Body of pancreas (tissue), 4 donors: ENCODE data around the gene PPP4R4.

ENCODE experiments used
- CTCF ChIP-seq, 7 experiments: fragments of 450-650 bp in 4 of 7; fragments of 200-600 bp in 3 of 7; sonication (generic) in 3 of 7; IDR thresholded peaks; one replicate each; pipeline ENCODE4 v1.5.1; 2016 to 2019; ENCODE audit warnings: antibody characterized with exemption in 7 of 7
- POLR2A ChIP-seq, 3 donors: fragments of 450-650 bp; IDR thresholded peaks; one replicate each; pipeline ENCODE4 v1.6.1; 2016; ENCODE audit warnings: antibody characterized with exemption in 3 of 3, mild to moderate bottlenecking in 2 of 3

GRCh38 chr14:94144765-94145164 lies 29.4 kb upstream of the PPP4R4 start:
- TF ChIP-seq CTCF (IDR thresholded peaks at IDR 0.05) (no peak), POLR2A (IDR thresholded peaks at IDR 0.05) (no peak)
